Osteoblast (primary cell): Measurements from ENCODE around the gene PHETA1. TPM values are rescaled to one million over a fixed set of nuclear protein-coding genes. Genes with fewer than 3 reads are reported as not detected.

Experiments used
- DNase-seq: peaks from one replicate; pipeline ENCODE4 v3.0.0; 2011; ENCODE audit warnings: low spot score, mixed read lengths; ENCODE audit not compliant: insufficient read length; ENCODE audit errors: missing footprints
- H2AFZ ChIP-seq: 2 replicates; pipeline ENCODE4 v1.6.0; 2011; ENCODE audit warnings: mild to moderate bottlenecking, low read length
- H3K27ac ChIP-seq: 2 replicates; pipeline ENCODE4 v1.5.1; 2011; ENCODE audit warnings: mild to moderate bottlenecking, low read depth, low read length, moderate library complexity
- H3K27me3 ChIP-seq: 2 replicates; pipeline ENCODE4 v1.6.0; 2012; ENCODE audit warnings: mild to moderate bottlenecking, control low read depth, inconsistent platforms, low read length, moderate library complexity; ENCODE audit not compliant: insufficient read depth
- H3K36me3 ChIP-seq: 2 replicates; pipeline ENCODE4 v1.5.1; 2011; ENCODE audit warnings: mild to moderate bottlenecking, low read length, control low read depth, moderate library complexity; ENCODE audit not compliant: insufficient read depth
- H3K4me1 ChIP-seq: 2 replicates; pipeline ENCODE4 v1.5.1; 2011; ENCODE audit warnings: mild to moderate bottlenecking, low read length, control low read depth, moderate library complexity; ENCODE audit not compliant: insufficient read depth
- H3K4me2 ChIP-seq: 2 replicates; pipeline ENCODE4 v1.6.0; 2011; ENCODE audit warnings: mild to moderate bottlenecking, low read length; ENCODE audit not compliant: insufficient read depth
- H3K4me3 ChIP-seq: fragments of 200-600 bp; sonication (generic); 3 replicates; pipeline ENCODE4 v1.5.1; 2012; ENCODE audit warnings: mild to moderate bottlenecking, low read length, inconsistent platforms; ENCODE audit not compliant: insufficient read depth
- H3K79me2 ChIP-seq: 2 replicates; pipeline ENCODE4 v1.6.0; 2012; ENCODE audit warnings: mild to moderate bottlenecking, low read length, control low read depth, inconsistent platforms; ENCODE audit not compliant: insufficient read depth
- H3K9me3 ChIP-seq: 2 replicates; pipeline ENCODE4 v1.5.1; 2011; ENCODE audit warnings: low read depth, low read length, control low read depth
- H4K20me1 ChIP-seq: 2 replicates; pipeline ENCODE4 v1.6.0; 2012; ENCODE audit warnings: mild to moderate bottlenecking, low read length, control low read depth; ENCODE audit not compliant: insufficient read depth
- total RNA-seq: library from RNA; depleted of rRNA; stranded (reverse); fragments of >200 nt; gene quantifications from 2 replicates; pipeline ENCODE4 v1.2.3, GENCODE V29; 2012
- TF ChIP-seq, protein P1 (sequence below): IDR thresholded peaks from 2 replicates; pipeline ENCODE4 v1.5.1; 2011; ENCODE audit warnings: mild to moderate bottlenecking, low read depth, low read length, moderate library complexity; ENCODE audit errors: extremely low read depth

Gene PHETA1
- total RNA-seq, 1 donor, result 8.3 TPM

DNA sequence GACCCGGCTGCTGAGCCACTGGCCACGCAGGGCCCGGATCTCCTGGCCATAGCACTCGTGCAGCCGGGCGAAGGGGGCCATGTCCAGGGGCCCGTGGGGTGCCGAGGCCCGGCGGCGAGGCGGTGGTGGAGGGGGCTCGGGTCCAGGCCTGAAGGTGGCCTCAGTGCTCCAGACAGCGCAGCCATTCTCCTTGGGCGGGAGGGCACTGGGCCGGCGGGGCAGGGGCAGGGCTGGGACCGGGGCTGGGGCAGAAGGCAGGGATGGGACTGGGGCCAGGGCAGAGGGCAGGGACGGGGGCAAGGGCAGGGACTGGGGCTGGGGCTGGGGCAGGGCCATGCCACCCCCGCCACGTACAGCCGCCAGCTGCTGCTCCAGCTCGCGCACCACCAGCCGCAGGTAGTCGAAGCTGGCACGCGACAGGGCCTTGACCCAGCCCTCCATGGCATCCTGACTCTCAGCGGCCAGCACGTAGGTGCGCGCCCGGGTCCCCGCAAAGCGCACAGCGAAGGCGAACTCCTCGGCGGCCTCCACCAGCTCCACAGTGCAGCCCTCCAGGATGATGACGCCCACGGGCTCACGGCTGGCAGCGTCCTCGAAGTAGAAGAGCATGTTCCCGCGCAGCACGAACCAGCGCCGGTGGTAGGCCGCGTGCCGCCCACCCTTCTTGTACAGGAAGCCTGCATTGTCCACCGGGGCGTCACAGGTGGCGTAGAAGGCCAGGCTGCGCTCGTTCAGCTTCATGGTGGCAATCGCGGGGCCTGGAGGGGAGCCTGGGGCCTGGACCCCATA lies 6.0 kb downstream of the PHETA1 start:
- Histone ChIP-seq H3K4me2 (no peak overlapping the region), H3K4me3 (no peak overlapping the region), H3K4me1 (peaks cover 3% of the 10 kb centered on the region), H4K20me1 (peaks cover 3% of the 10 kb centered on the region), H3K79me2 (no peaks in the 10 kb centered on the region), H3K36me3 (no peaks in the 10 kb centered on the region), H3K27me3 (no peaks in the 10 kb centered on the region), H3K27ac (no peak overlapping the region), H2AFZ (no peak overlapping the region), H3K9me3 (no peaks in the 10 kb centered on the region)
- TF ChIP-seq, protein P1, sequence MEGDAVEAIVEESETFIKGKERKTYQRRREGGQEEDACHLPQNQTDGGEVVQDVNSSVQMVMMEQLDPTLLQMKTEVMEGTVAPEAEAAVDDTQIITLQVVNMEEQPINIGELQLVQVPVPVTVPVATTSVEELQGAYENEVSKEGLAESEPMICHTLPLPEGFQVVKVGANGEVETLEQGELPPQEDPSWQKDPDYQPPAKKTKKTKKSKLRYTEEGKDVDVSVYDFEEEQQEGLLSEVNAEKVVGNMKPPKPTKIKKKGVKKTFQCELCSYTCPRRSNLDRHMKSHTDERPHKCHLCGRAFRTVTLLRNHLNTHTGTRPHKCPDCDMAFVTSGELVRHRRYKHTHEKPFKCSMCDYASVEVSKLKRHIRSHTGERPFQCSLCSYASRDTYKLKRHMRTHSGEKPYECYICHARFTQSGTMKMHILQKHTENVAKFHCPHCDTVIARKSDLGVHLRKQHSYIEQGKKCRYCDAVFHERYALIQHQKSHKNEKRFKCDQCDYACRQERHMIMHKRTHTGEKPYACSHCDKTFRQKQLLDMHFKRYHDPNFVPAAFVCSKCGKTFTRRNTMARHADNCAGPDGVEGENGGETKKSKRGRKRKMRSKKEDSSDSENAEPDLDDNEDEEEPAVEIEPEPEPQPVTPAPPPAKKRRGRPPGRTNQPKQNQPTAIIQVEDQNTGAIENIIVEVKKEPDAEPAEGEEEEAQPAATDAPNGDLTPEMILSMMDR, result no peak
- DNase-seq, result peak; percentile 52

GRCh38 chr12:111361717-111362576 lies 6.9 kb downstream of the PHETA1 start:
- Histone ChIP-seq H2AFZ (no peak overlapping the region), H3K27me3 (no peaks in the 10 kb centered on the region), H3K4me3 (no peak overlapping the region), H3K9me3 (no peaks in the 10 kb centered on the region), H3K36me3 (no peaks in the 10 kb centered on the region), H3K27ac (no peak overlapping the region), H3K79me2 (no peaks in the 10 kb centered on the region), H4K20me1 (no peaks in the 10 kb centered on the region), H3K4me1 (no peaks in the 10 kb centered on the region), H3K4me2 (no peak overlapping the region)
- TF ChIP-seq, protein P1, result no peak
- DNase-seq, result peak; percentile 64

- H3K36me3 ChIP-seq, result no peaks in the 10 kb centered on the region
- no peak overlapping the region for H2AFZ ChIP-seq
- TF ChIP-seq, protein P1, result no peak
- H3K27ac ChIP-seq, result no peak overlapping the region
- no peaks in the 10 kb centered on the region for H3K4me1 ChIP-seq
- no peaks in the 10 kb centered on the region for H3K79me2 ChIP-seq
- H3K27me3 ChIP-seq, result no peaks in the 10 kb centered on the region
- no peak for DNase-seq
- no peak overlapping the region for H3K4me3 ChIP-seq
- no peaks in the 10 kb centered on the region for H3K9me3 ChIP-seq
- no peaks in the 10 kb centered on the region for H4K20me1 ChIP-seq
- no peak overlapping the region for H3K4me2 ChIP-seq
Measured at GRCh38 chr12:111361073-111361716, 7.7 kb downstream of the PHETA1 start.
